ENCODE measurements around the gene MAP2K2. TPM values are rescaled to one million over a fixed set of nuclear protein-coding genes. Genes with fewer than 3 reads are reported as not detected.

MAP2K2 gene
- total RNA-seq, 1 experiment from 2014 or later = 171 TPM

DNA sequence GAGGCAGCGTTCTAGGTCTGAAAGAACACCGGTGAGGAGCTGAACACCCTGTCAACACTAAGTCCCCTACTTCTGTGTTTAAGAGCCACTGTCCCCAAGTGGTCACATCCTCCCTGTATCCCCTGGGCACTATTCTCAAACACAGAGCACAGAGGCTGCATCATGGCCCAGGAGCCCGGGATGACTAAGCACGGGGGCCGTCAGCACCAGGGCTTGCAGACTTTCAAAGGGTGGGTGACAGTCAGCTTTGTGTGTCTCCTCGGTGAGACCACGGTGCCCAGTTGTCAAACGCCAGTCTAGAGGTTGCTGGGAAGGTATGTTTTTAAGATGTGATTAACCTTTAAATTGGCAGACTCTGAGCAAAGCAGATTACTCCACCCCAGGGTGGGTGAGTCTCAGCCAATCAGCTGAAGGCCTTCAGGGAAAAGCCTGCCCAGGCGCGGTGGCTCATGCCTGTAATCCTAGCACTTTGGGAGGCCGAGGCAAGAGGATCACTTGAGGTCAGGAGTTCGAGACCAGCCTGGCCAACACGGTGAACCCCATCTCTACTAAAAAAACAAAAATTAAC lies 8.0 kb downstream of the MAP2K2 start:
- peaks cover 62% of the 10 kb centered on the region for H3K36me3 Mint-ChIP-seq (ENCODE audit: insufficient read depth, unreplicated experiment)
- no peak overlapping the region for H3K4me3 Mint-ChIP-seq (ENCODE audit: unreplicated experiment)
- no peaks in the 10 kb centered on the region for H3K9me3 Mint-ChIP-seq (ENCODE audit: unreplicated experiment)
- H3K27me3 Mint-ChIP-seq (ENCODE audit: insufficient read depth, unreplicated experiment) = no peaks in the 10 kb centered on the region
- ChIA-PET POLR2A (interaction anchor here (0.6 to 0.7 kb wide), 2 partner anchors 16 to 94 kb away, joined by 3 read pairs; no protein-coding TSS in a partner anchor), CTCF (interaction anchor here (0.6 to 1.1 kb wide), 2 partner anchors 25 to 26 kb away, joined by 3 read pairs; no protein-coding TSS in a partner anchor)
- TF ChIP-seq, protein P1, sequence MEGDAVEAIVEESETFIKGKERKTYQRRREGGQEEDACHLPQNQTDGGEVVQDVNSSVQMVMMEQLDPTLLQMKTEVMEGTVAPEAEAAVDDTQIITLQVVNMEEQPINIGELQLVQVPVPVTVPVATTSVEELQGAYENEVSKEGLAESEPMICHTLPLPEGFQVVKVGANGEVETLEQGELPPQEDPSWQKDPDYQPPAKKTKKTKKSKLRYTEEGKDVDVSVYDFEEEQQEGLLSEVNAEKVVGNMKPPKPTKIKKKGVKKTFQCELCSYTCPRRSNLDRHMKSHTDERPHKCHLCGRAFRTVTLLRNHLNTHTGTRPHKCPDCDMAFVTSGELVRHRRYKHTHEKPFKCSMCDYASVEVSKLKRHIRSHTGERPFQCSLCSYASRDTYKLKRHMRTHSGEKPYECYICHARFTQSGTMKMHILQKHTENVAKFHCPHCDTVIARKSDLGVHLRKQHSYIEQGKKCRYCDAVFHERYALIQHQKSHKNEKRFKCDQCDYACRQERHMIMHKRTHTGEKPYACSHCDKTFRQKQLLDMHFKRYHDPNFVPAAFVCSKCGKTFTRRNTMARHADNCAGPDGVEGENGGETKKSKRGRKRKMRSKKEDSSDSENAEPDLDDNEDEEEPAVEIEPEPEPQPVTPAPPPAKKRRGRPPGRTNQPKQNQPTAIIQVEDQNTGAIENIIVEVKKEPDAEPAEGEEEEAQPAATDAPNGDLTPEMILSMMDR (IDR thresholded peaks at IDR 0.05; ENCODE audit: unreplicated experiment) = no peak
- intact Hi-C loops (cut with micrococcal nuclease) = no loop called here
- DNase-seq (ENCODE audit: unreplicated experiment) = no peak
- no TSS peak for BruUV-seq (replicated peaks)
- no peak overlapping the region for H3K27ac Mint-ChIP-seq (ENCODE audit: low read depth, unreplicated experiment)
- peaks cover under 1% of the 10 kb centered on the region for H3K4me1 Mint-ChIP-seq (ENCODE audit: insufficient read depth, unreplicated experiment)

DNA sequence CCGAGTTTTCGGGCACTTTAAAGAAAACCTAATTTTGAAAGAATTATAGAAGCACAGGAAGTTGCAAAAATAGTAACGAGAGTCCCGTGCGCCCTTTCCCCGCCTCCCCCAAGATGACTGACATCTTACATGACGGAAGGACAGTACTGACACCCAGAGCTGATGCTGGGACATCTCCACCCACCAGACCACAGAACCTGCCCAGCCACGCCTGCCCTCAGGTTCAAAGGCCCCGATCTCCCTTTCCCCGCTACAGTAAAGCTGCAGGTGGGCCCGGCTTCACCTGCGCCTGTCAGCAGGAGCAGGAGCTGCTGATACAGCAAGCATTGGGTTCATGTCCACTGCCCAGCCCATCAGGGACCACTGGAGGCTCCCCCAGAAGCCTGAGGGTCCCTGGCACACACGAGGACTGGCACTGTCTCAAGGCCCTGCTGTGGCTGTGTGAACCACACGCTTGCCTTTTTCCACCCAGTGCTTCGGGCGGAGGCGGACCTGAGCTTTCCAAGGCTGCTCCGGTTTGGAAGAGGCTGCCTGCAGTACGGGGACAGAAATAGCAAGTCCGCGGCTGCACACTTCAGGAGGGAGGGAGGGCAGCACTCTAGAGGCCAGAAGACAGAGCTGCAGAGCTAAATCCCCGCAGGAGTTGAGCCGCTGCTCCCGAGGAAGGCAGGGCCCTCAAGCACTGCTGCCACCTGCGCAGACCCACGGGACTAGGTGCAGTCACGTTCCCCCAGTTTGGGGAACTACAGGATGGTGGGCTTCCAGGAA lies 8.7 kb downstream of the MAP2K2 start:
- CTCF ChIA-PET = interaction anchor here (1.1 kb wide), 1 partner anchor 26 kb away, joined by 3 read pairs; no protein-coding TSS in a partner anchor
- peaks cover 63% of the 10 kb centered on the region for H3K36me3 Mint-ChIP-seq (ENCODE audit: insufficient read depth, unreplicated experiment)
- H3K27ac Mint-ChIP-seq (ENCODE audit: low read depth, unreplicated experiment) = no peak overlapping the region

DNA sequence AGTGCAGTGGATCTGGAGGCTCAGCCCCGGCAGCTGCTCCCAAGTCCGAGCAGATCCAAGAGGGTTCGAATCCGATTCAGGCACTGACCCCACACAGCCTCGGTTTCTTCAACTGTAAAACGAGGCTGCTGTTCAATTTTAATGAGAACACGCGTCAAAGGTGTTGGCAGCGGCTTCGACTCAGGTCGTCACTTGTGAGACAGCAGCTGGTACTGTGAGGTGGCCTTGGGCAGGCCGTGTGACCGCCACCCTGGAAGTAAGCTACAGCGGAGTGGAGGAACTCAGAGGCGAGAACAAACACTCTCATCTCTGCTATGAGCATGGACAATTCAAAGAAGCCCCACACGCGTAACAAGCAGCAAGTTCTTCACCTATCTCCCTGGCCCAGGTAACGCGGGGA lies 9.7 kb downstream of the MAP2K2 start:
- intact Hi-C loops (cut with micrococcal nuclease) = no loop called here
- Mint-ChIP-seq H3K27me3 (ENCODE audit: insufficient read depth, unreplicated experiment) (no peaks in the 10 kb centered on the region), H3K9me3 (ENCODE audit: unreplicated experiment) (no peaks in the 10 kb centered on the region), H3K4me3 (ENCODE audit: unreplicated experiment) (no peak overlapping the region), H3K36me3 (ENCODE audit: insufficient read depth, unreplicated experiment) (peaks cover 67% of the 10 kb centered on the region), H3K4me1 (ENCODE audit: insufficient read depth, unreplicated experiment) (no peaks in the 10 kb centered on the region), H3K27ac (ENCODE audit: low read depth, unreplicated experiment) (no peak overlapping the region)
- CTCF ChIA-PET = interaction anchor here (0.6 kb wide), 1 partner anchor 130 kb away, joined by 3 read pairs; no protein-coding TSS in a partner anchor
- no peak for DNase-seq (ENCODE audit: unreplicated experiment)
- TF ChIP-seq, protein P1 (IDR thresholded peaks at IDR 0.05; ENCODE audit: unreplicated experiment) = no peak
- POLR2A ChIA-PET = interaction anchor here (0.7 kb wide), 1 partner anchor 17 kb away, joined by 3 read pairs; no protein-coding TSS in a partner anchor
- BruUV-seq (replicated peaks) = no TSS peak

More for the DNA sequence above, 8.7 kb downstream of the MAP2K2 start:
- H3K9me3 Mint-ChIP-seq (ENCODE audit: unreplicated experiment) = no peaks in the 10 kb centered on the region
- POLR2A ChIA-PET = no interaction called here
- no peaks in the 10 kb centered on the region for H3K4me1 Mint-ChIP-seq (ENCODE audit: insufficient read depth, unreplicated experiment)
- TF ChIP-seq, protein P1 (IDR thresholded peaks at IDR 0.05; ENCODE audit: unreplicated experiment) = no peak
- DNase-seq (ENCODE audit: unreplicated experiment) = no peak
- no peak overlapping the region for H3K4me3 Mint-ChIP-seq (ENCODE audit: unreplicated experiment)
- BruUV-seq (replicated peaks) = no TSS peak
- no peaks in the 10 kb centered on the region for H3K27me3 Mint-ChIP-seq (ENCODE audit: insufficient read depth, unreplicated experiment)
- intact Hi-C loops (cut with micrococcal nuclease) = no loop called here

DNA sequence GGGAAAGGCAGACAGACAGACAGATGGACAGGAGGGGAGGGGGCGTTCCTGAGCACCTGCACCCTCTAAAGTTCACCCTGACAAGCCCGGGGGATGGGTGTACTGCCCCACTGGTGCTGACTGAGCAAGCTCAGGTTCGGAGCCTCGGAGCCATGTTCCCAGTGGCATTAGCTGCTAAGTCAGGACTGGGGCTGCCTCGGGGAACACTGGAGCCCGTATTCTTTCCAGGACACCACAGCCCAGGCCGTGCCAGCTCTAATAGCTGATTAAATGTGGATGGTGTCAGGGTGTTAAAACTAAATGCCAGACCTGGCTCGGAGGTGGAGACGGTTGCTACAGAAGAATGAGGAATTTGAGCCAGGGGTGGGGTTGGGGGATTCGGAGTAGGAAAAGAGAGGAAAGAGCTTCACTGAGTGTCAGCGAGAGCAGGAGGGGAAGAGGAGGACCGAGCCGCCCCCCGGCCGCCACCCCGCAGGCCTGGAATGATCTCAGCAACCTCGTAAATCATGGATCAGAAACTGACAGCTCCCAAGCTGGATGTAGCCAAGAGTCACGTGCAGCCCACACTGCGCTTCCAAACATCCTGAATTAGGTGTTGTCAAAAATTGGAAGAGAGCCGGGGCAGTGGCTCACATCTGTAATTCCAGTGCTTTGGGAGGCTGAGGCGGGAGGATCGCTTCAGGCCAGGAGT lies 10.4 kb downstream of the MAP2K2 start:
- H3K27me3 Mint-ChIP-seq (ENCODE audit: insufficient read depth, unreplicated experiment) = no peaks in the 10 kb centered on the region
- CTCF ChIA-PET = interaction anchor here (0.6 kb wide), 1 partner anchor 131 kb away, joined by 3 read pairs; no protein-coding TSS in a partner anchor
- POLR2A ChIA-PET = interaction anchor here (0.7 kb wide), 1 partner anchor 18 kb away, joined by 3 read pairs; no protein-coding TSS in a partner anchor

More for the DNA sequence above, 10.4 kb downstream of the MAP2K2 start:
- H3K9me3 Mint-ChIP-seq (ENCODE audit: unreplicated experiment) = no peaks in the 10 kb centered on the region
- H3K27ac Mint-ChIP-seq (ENCODE audit: low read depth, unreplicated experiment) = no peak overlapping the region
- intact Hi-C loops (cut with micrococcal nuclease) = no loop called here
- TF ChIP-seq, protein P1 (IDR thresholded peaks at IDR 0.05; ENCODE audit: unreplicated experiment) = no peak
- no TSS peak for BruUV-seq (replicated peaks)
- no peak overlapping the region for H3K4me3 Mint-ChIP-seq (ENCODE audit: unreplicated experiment)
- no peaks in the 10 kb centered on the region for H3K4me1 Mint-ChIP-seq (ENCODE audit: insufficient read depth, unreplicated experiment)
- DNase-seq (ENCODE audit: unreplicated experiment) = no peak
- peaks cover 71% of the 10 kb centered on the region for H3K36me3 Mint-ChIP-seq (ENCODE audit: insufficient read depth, unreplicated experiment)

All from MCF 10A (cell line).